Panc1 (cell line): Measurements from ENCODE around the gene LHPP. TPM values are rescaled to one million over a fixed set of nuclear protein-coding genes. Genes with fewer than 3 reads are reported as not detected.
A peak's percentile ranks its signal among the peaks of the same experiment; 100 is the strongest.

Source experiments
- ATAC-seq: fragments of 200-7000 bp; cut with Tn5 transposase; 2 replicates; pipeline ENCODE4 v1.9.1; 2020; ENCODE audit warnings: mild to moderate bottlenecking, moderate library complexity
- BruUV-seq: library from RNA; stranded (reverse); fragments of 400-500 nt; replicated peaks from 2 replicates; lab custom pipeline; 2021; lab: Mats Ljungman, UMichigan
- CTCF ChIA-PET: fragments of 300-600 bp; sonication (Branson Sonifier 250); formaldehyde crosslinking; loops from one replicate; lab custom pipeline; 2022; ENCODE audit warnings: antibody characterized with exemption; lab: Charles Lee
- POLR2A ChIA-PET: fragments of 300-600 bp; sonication (Branson Sonifier 250); formaldehyde crosslinking; loops from one replicate; lab custom pipeline; 2022; ENCODE audit warnings: antibody characterized with exemption; lab: Charles Lee
- DNase-seq: peaks from one replicate; pipeline ENCODE4 v3.0.0-alpha.2; 2010; ENCODE audit warnings: low read depth, low spot score
- H3K27ac ChIP-seq: 2 replicates; pipeline ENCODE4 v1.5.1; 2011; ENCODE audit warnings: mild to moderate bottlenecking, low read length, inconsistent platforms
- H3K27me3 ChIP-seq: fragments of 200-500 bp; sonication (Bioruptor generic); 2 replicates; pipeline ENCODE4 v1.6.0; 2014; ENCODE audit warnings: low read length, inconsistent platforms; ENCODE audit not compliant: control insufficient read depth, insufficient read depth
- H3K36me3 ChIP-seq: fragments of 200-500 bp; sonication (Bioruptor generic); 2 replicates; pipeline ENCODE4 v1.5.1; 2014; ENCODE audit warnings: inconsistent platforms, mild to moderate bottlenecking, low read length, moderate library complexity; ENCODE audit not compliant: control insufficient read depth, insufficient read depth
- H3K4me1 ChIP-seq: 2 replicates; pipeline ENCODE4 v1.5.1; 2011; ENCODE audit warnings: inconsistent platforms, mild to moderate bottlenecking, low read length, moderate library complexity; ENCODE audit not compliant: control insufficient read depth, insufficient read depth
- H3K4me3 ChIP-seq, 2 experiments: 2 replicates each; pipeline ENCODE4 v1.5.1; 2011 to 2012; ENCODE audit warnings: low read depth in 2 of 2, low read length in 2 of 2, mild to moderate bottlenecking in 2 of 2, inconsistent platforms in 1 of 2, moderate library complexity in 1 of 2
- H3K9me3 ChIP-seq: fragments of 200-500 bp; sonication (Bioruptor generic); 2 replicates; pipeline ENCODE4 v1.5.1; 2014; ENCODE audit warnings: low read depth, mild to moderate bottlenecking, inconsistent platforms, low read length, moderate library complexity; ENCODE audit not compliant: control insufficient read depth, insufficient read depth
- POLR2AphosphoS5 ChIP-seq: IDR thresholded peaks from 2 replicates; pipeline ENCODE4 v1.6.1; 2012; ENCODE audit warnings: mild to moderate bottlenecking, low read depth, low read length, moderate library complexity
- SIN3A ChIP-seq: IDR thresholded peaks from 2 replicates; pipeline ENCODE4 v1.6.1; 2012; ENCODE audit warnings: low read depth, mild to moderate bottlenecking, low read length, moderate library complexity, borderline replicate concordance; ENCODE audit not compliant: insufficient read depth
- TCF7L2 ChIP-seq: IDR thresholded peaks from 2 replicates; pipeline ENCODE4 v1.6.1; 2011; ENCODE audit warnings: mild to moderate bottlenecking, low read depth, low read length, inconsistent platforms
- in situ Hi-C: cut with HindIII; loops from 2 replicates; pipeline ENCODE4 v1.10.0; 2016; ENCODE audit warnings: low sequenced_read_pairs, low pct_unique_long_range_greater_than_20kb
- intact Hi-C: fragments of 100-400 bp; cut with micrococcal nuclease; formaldehyde crosslinking; loops from one replicate; pipeline ENCODE4 v1.10.0; 2022; ENCODE audit not compliant: unreplicated experiment
- total RNA-seq: library from RNA; stranded (reverse); gene quantifications from one replicate; pipeline ENCODE4 v1.2.1, GENCODE V29; 2021; ENCODE audit not compliant: unreplicated experiment
- TF ChIP-seq, protein P1 (sequence below): fragments of 450-650 bp; IDR thresholded peaks from 2 replicates; pipeline ENCODE4 v1.5.1; 2017; ENCODE audit warnings: mild to moderate bottlenecking
- TF ChIP-seq, protein P2 (sequence below), 2 experiments: IDR thresholded peaks; 2 replicates each; pipeline ENCODE4 v1.6.1; 2011 to 2012; ENCODE audit warnings: low read depth in 2 of 2, control low read depth in 1 of 2, low read length in 1 of 2, mild to moderate bottlenecking in 1 of 2, moderate library complexity in 1 of 2; ENCODE audit not compliant: insufficient read depth in 1 of 2

The LHPP gene
- total RNA-seq, 1 experiment from 2014 or later, result 15.0 TPM

DNA sequence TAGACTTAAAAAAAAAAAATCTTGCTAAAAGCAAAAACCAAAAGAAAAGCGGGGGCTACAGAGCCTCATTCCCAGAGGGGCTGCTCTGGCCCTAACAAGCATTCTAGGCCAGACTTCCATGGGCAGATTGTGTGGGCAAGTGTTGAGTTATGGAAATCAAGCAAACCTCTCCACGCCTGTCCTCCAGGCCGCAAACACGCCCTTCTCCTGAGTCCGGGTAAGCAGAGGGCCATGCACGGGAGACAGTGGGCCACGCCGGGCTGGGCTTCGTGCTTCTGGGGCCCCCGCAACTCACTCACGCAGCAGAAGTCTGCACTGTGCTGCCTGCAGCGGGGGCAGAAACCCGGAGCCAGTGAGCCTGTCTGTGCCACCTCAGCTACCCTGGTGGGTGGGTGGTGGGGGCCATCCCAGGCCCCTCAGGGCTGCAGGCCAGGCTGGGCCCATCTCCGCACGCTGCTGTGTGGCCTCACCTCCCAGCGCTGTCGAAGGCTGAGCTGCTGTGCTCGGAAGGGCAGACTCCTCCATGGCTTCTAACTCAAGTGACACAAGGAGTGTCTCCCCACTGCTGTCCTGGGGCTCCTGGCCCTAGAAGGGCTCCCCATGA, 156.9 kb downstream of the LHPP start:
- Histone ChIP-seq H3K27ac (no peak overlapping the region), H3K36me3 (no peaks in the 10 kb centered on the region), H3K27me3 (no peaks in the 10 kb centered on the region), H3K4me3 (no peak overlapping the region), H3K9me3 (no peaks in the 10 kb centered on the region), H3K4me1 (peaks cover 16% of the 10 kb centered on the region)
- in situ Hi-C loops (no loop called here), intact Hi-C loops (no loop called here)
- DNase-seq (no peak), ATAC-seq (no peak)
- ChIA-PET CTCF (no interaction called here), POLR2A (no interaction called here)
- no TSS peak for BruUV-seq
- TF ChIP-seq SIN3A (no peak), POLR2AphosphoS5 (no peak), TCF7L2 (no peak)

GRCh38 chr10:124619195-124619594, 157.6 kb downstream of the LHPP start:
- ChIA-PET POLR2A (no interaction called here), CTCF (no interaction called here)
- no TSS peak for BruUV-seq
- Histone ChIP-seq H3K27ac (no peak overlapping the region), H3K9me3 (no peaks in the 10 kb centered on the region), H3K4me1 (peaks cover 10% of the 10 kb centered on the region), H3K36me3 (no peaks in the 10 kb centered on the region), H3K4me3 (no peak overlapping the region), H3K27me3 (no peaks in the 10 kb centered on the region)
- TF ChIP-seq, protein P1, sequence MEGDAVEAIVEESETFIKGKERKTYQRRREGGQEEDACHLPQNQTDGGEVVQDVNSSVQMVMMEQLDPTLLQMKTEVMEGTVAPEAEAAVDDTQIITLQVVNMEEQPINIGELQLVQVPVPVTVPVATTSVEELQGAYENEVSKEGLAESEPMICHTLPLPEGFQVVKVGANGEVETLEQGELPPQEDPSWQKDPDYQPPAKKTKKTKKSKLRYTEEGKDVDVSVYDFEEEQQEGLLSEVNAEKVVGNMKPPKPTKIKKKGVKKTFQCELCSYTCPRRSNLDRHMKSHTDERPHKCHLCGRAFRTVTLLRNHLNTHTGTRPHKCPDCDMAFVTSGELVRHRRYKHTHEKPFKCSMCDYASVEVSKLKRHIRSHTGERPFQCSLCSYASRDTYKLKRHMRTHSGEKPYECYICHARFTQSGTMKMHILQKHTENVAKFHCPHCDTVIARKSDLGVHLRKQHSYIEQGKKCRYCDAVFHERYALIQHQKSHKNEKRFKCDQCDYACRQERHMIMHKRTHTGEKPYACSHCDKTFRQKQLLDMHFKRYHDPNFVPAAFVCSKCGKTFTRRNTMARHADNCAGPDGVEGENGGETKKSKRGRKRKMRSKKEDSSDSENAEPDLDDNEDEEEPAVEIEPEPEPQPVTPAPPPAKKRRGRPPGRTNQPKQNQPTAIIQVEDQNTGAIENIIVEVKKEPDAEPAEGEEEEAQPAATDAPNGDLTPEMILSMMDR, result no peak
- TF ChIP-seq TCF7L2 (no peak), SIN3A (no peak), POLR2AphosphoS5 (no peak)
- TF ChIP-seq, protein P2, sequence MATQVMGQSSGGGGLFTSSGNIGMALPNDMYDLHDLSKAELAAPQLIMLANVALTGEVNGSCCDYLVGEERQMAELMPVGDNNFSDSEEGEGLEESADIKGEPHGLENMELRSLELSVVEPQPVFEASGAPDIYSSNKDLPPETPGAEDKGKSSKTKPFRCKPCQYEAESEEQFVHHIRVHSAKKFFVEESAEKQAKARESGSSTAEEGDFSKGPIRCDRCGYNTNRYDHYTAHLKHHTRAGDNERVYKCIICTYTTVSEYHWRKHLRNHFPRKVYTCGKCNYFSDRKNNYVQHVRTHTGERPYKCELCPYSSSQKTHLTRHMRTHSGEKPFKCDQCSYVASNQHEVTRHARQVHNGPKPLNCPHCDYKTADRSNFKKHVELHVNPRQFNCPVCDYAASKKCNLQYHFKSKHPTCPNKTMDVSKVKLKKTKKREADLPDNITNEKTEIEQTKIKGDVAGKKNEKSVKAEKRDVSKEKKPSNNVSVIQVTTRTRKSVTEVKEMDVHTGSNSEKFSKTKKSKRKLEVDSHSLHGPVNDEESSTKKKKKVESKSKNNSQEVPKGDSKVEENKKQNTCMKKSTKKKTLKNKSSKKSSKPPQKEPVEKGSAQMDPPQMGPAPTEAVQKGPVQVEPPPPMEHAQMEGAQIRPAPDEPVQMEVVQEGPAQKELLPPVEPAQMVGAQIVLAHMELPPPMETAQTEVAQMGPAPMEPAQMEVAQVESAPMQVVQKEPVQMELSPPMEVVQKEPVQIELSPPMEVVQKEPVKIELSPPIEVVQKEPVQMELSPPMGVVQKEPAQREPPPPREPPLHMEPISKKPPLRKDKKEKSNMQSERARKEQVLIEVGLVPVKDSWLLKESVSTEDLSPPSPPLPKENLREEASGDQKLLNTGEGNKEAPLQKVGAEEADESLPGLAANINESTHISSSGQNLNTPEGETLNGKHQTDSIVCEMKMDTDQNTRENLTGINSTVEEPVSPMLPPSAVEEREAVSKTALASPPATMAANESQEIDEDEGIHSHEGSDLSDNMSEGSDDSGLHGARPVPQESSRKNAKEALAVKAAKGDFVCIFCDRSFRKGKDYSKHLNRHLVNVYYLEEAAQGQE (IDR thresholded peaks at IDR 0.05; ENCODE audit: insufficient read depth in 1 of 2, low read depth in 2 of 2, low read length in 1 of 2), result no peak
- intact Hi-C loops (no loop called here), in situ Hi-C loops (no loop called here)
- DNase-seq (no peak), ATAC-seq (no peak)

- CTCF ChIA-PET, result no interaction called here
- no peak overlapping the region for H3K27ac ChIP-seq
These were observed 158.3 kb downstream of the LHPP start for GRCh38 chr10:124619802-124620490.

More at GRCh38 chr10:124619802-124620490, 158.3 kb downstream of the LHPP start:
- Histone ChIP-seq H3K36me3 (no peaks in the 10 kb centered on the region), H3K9me3 (no peaks in the 10 kb centered on the region), H3K4me3 (no peak overlapping the region), H3K27me3 (no peaks in the 10 kb centered on the region), H3K4me1 (peaks cover 10% of the 10 kb centered on the region)
- ATAC-seq (no peak), DNase-seq (no peak)
- in situ Hi-C loops (no loop called here), intact Hi-C loops (no loop called here)
- TF ChIP-seq SIN3A, result no peak
- no peak for TF ChIP-seq TCF7L2
- TF ChIP-seq POLR2AphosphoS5, result no peak
- TF ChIP-seq, protein P1, result no peak
- TF ChIP-seq, protein P2 (IDR thresholded peaks at IDR 0.05; ENCODE audit: insufficient read depth in 1 of 2, low read depth in 2 of 2, low read length in 1 of 2), result no peak
- BruUV-seq, result TSS peak; percentile 80
- POLR2A ChIA-PET, result no interaction called here
